ENCODE measurements around the gene PRSS1.

- peak; percentile 100 for TF ChIP-seq CTCF (IDR thresholded peaks at IDR 0.05; ENCODE audit: low read depth, low read length, poor library complexity, severe bottlenecking)
- no peak for TF ChIP-seq EZH2phosphoT487 (IDR thresholded peaks at IDR 0.05; ENCODE audit: borderline replicate concordance, low read length)
These were observed 33.9 kb downstream of the PRSS1 start for GRCh38 chr7:142782922-142783900.

All from DOHH2 (cell line).